Measurements from ENCODE around the gene COL19A1.

- no peak for TF ChIP-seq NR2C2 (CRISPR knock-in tag; IDR thresholded peaks at IDR 0.05)
- TF ChIP-seq NR2C2 (tag; IDR thresholded peaks at IDR 0.05) = no peak
- no peak for TF ChIP-seq CTCF (IDR thresholded peaks at IDR 0.05 in 2 of 3, conservative IDR thresholded peaks at IDR 0.05 in 1 of 3; ENCODE audit: insufficient read depth in 2 of 3, low read depth in 1 of 3, low read length in 3 of 3)
- no peak for TF ChIP-seq HMGXB4 (CRISPR knock-in tag; IDR thresholded peaks at IDR 0.05)
- TF ChIP-seq SMAD3 (CRISPR knock-in tag; conservative IDR thresholded peaks at IDR 0.05) = no peak
- no peak for TF ChIP-seq FOXO4 (CRISPR knock-in tag; IDR thresholded peaks at IDR 0.05)
- no peak for TF ChIP-seq SP1 (CRISPR knock-in tag; IDR thresholded peaks at IDR 0.05)
- no peak for TF ChIP-seq EP300 (IDR thresholded peaks at IDR 0.05; ENCODE audit: low read length)
- TF ChIP-seq POLR2A (conservative IDR thresholded peaks at IDR 0.05) = no peak
- no peak for TF ChIP-seq POLR3A (IDR thresholded peaks at IDR 0.05; ENCODE audit: borderline replicate concordance, extremely low read depth, insufficient read depth, insufficient read length)
Observed at GRCh38 chr6:69868961-69869360, 2.6 kb downstream of the COL19A1 start.
